A673 (cell line): Measurements from ENCODE around the gene FAM13A.

ENCODE experiments used
- CTCF ChIP-seq: fragments of 300-800, 200-600 bp; sonication (generic); conservative IDR thresholded peaks from 2 replicates; pipeline ENCODE4 v1.5.1; 2017; ENCODE audit warnings: low read depth, mild to moderate bottlenecking, antibody characterized with exemption, low read length, moderate library complexity, mixed read lengths
- EZH2 ChIP-seq: fragments of 200-600 bp; sonication (generic); IDR thresholded peaks from 2 replicates; pipeline ENCODE4 v1.6.1; 2017; ENCODE audit warnings: borderline replicate concordance, low read depth, mild to moderate bottlenecking, mixed read lengths, antibody characterized with exemption, low read length; ENCODE audit not compliant: poor library complexity, severe bottlenecking

GRCh38 chr4:88757776-88758175, 299.2 kb downstream of the FAM13A start:
- no peak for TF ChIP-seq CTCF
- TF ChIP-seq EZH2, result no peak
